GM12873 (cell line): ENCODE data around the gene VENTX.

ENCODE experiments used
- CTCF ChIP-seq: IDR thresholded peaks from 2 replicates; pipeline ENCODE4 v1.5.1; 2012; ENCODE audit warnings: low read depth, mild to moderate bottlenecking, moderate library complexity, low read length, control low read depth; ENCODE audit not compliant: insufficient read depth; ENCODE audit errors: missing control alignments

Gene VENTX

DNA sequence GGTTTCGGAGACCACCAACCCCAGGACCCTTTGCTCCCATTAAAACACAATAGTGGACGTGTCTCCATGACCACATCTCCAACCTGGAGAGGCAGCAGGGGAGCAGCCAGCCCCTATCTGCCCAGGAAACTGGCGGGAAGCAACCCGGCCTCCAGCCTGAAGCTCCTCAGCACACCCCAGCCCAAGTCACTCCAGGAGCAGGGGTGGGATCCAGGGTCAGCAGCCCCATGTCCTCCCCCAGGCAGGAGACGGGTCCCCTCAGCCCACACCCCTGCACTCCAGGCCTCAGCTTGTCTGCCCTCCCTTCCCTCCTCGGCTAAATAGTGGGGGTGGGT, 38.4 kb downstream of the VENTX start:
- TF ChIP-seq CTCF: no peak

DNA sequence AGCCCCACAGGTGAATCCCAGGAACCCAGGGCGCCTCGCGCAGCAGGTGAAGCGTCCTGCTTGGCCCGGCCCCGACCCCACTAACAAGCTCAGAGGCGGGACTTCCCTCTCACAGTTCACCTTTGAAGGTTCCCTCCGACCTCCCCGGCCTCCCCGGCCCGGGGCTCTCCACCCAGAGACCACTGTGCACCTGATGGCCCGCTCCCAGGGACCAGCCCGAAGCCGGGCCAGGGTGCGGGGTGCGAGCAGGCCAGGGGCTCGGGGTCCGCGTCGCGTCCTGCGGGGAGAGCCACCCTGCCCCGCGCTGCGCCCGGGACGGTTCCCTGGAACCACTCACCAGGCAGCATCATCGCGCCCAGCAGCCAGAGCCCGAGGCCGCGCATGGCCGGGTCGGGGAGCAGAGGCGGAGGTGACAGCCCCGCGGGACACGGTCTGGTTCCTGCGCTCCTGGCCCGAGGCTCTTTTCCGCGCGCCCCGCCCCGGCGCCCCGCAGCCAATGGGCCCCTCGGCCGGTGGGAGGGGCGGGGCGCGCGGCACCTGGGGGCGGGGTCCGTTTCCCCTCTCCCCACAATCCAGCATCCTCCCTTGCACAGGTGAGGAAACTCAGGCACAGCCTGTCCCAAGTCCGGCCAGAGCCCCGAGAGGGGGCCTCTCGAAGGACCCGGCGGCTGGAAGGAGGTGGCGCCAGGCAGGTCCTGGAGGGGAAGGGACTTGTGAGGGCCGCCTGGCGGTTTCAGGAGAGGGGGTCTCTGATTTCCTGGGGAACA, 39.0 kb downstream of the VENTX start, which contains the start of gene ADAM8:
Gene ADAM8 (minus strand): TSS at position 434 of the 767 bp plus-strand sequence. CDS start 51 bp downstream, at position 383.
- no peak for TF ChIP-seq CTCF

- no peak for TF ChIP-seq CTCF
Observed at GRCh38 chr10:133277277-133277992, 39.8 kb downstream of the VENTX start.

- no peak for TF ChIP-seq CTCF
Observed at GRCh38 chr10:133277993-133278576, 40.4 kb downstream of the VENTX start.

- TF ChIP-seq CTCF: no peak
Observed at GRCh38 chr10:133278577-133279265, 41.1 kb downstream of the VENTX start.

GRCh38 chr10:133279326-133280226, 41.9 kb downstream of the VENTX start:
- no peak for TF ChIP-seq CTCF
